Measurements from ENCODE around the gene SKIC2. TPM values are rescaled to one million over a fixed set of nuclear protein-coding genes. Genes with fewer than 3 reads are reported as not detected.
"Not testable (repeated sequence)": the region's sequence is repeated elsewhere in the genome, so short reads cannot be mapped to it uniquely, and the experiment has no call there.

The SKIC2 gene
- total RNA-seq, 1 experiment from 2014 or later, result 68.0 TPM

GRCh38 chr6:31930962-31931361, 28.0 kb upstream of the SKIC2 start:
- no peak overlapping the region for H3K27ac ChIP-seq (ENCODE audit: low read depth, low read length)
- H3K9ac ChIP-seq (ENCODE audit: low read length), result no peak overlapping the region
- H4K20me1 ChIP-seq (ENCODE audit: insufficient read depth), result no peaks in the 10 kb centered on the region
- H3K27me3 ChIP-seq (ENCODE audit: insufficient read depth, low read length), result no peaks in the 10 kb centered on the region
- ChIA-PET POLR2A (no interaction called here), RAD21 (ENCODE audit: low non-redundant PET in 1 of 2, low total read pairs in 2 of 2, uncharacterized antibody in 2 of 2, unreplicated experiment in 2 of 2) (no interaction called here), CTCF (no interaction called here)
- no peak for DNase-seq (ENCODE audit: low read depth, low spot score)
- no peak overlapping the region for H3K4me2 ChIP-seq (ENCODE audit: low read length)
- no peak overlapping the region for H2AFZ ChIP-seq (ENCODE audit: low read depth, low read length, poor library complexity, severe bottlenecking)
- H3K4me1 ChIP-seq (ENCODE audit: control insufficient read depth in 1 of 2, insufficient read depth in 2 of 2, low read length in 2 of 2), result peaks cover 0 to 3% of the 10 kb centered on the region in 2 experiments; a peak in 2 of 4 replicates
- H3K36me3 ChIP-seq (ENCODE audit: control insufficient read depth in 1 of 2, insufficient read depth in 2 of 2, low read length in 2 of 2), result no peaks in the 10 kb centered on the region
- no peak for ATAC-seq
- H3K4me3 ChIP-seq (replicated peaks in 1 of 2; ENCODE audit: low read depth in 1 of 2, low read length in 2 of 2), result no peak overlapping the region
- intact Hi-C loops (cut with micrococcal nuclease), result no loop called here
- BruUV-seq (replicated peaks), result no TSS peak
- no peaks in the 10 kb centered on the region for H3K9me3 ChIP-seq (ENCODE audit: control insufficient read depth in 1 of 2, insufficient read depth in 1 of 2, low read depth in 1 of 2, low read length in 2 of 2)
- no peak for TF ChIP-seq CEBPB (IDR thresholded peaks at IDR 0.05; ENCODE audit: low read depth)
- no peak for TF ChIP-seq JUND (IDR thresholded peaks at IDR 0.05)
- TF ChIP-seq POLR2AphosphoS5 (IDR thresholded peaks at IDR 0.05; ENCODE audit: low read depth, low read length), result no peak
- no peak for TF ChIP-seq YY1 (IDR thresholded peaks at IDR 0.05; ENCODE audit: extremely low read depth, insufficient replicate concordance, low read depth, low read length)
- no peak for TF ChIP-seq CBX3 (IDR thresholded peaks at IDR 0.05; ENCODE audit: low read depth)
- no peak for TF ChIP-seq SP1 (IDR thresholded peaks at IDR 0.05; ENCODE audit: low read depth)
- TF ChIP-seq EGR1 (IDR thresholded peaks at IDR 0.05; ENCODE audit: low read depth), result no peak
- no peaks in the 10 kb centered on the region for H3K79me2 ChIP-seq (ENCODE audit: insufficient read depth, low read length)
- no peaks in the 10 kb centered on the region for H3K9me2 ChIP-seq (ENCODE audit: insufficient read depth)

GRCh38 chr6:31932137-31932536, 26.8 kb upstream of the SKIC2 start:
- H3K4me2 ChIP-seq (ENCODE audit: low read length); ATAC-seq; H3K27ac ChIP-seq (ENCODE audit: low read depth, low read length); H3K79me2 ChIP-seq (ENCODE audit: insufficient read depth, low read length); RAD21 ChIA-PET (ENCODE audit: low non-redundant PET in 1 of 2, low total read pairs in 2 of 2, uncharacterized antibody in 2 of 2, unreplicated experiment in 2 of 2); BruUV-seq (replicated peaks); CTCF ChIA-PET; H3K4me1 ChIP-seq (ENCODE audit: control insufficient read depth in 1 of 2, insufficient read depth in 2 of 2, low read length in 2 of 2); H3K9ac ChIP-seq (ENCODE audit: low read length); H2AFZ ChIP-seq (ENCODE audit: low read depth, low read length, poor library complexity, severe bottlenecking); DNase-seq (ENCODE audit: low read depth, low spot score); H3K4me3 ChIP-seq (replicated peaks in 1 of 2; ENCODE audit: low read depth in 1 of 2, low read length in 2 of 2); H3K9me2 ChIP-seq (ENCODE audit: insufficient read depth); H3K36me3 ChIP-seq (ENCODE audit: control insufficient read depth in 1 of 2, insufficient read depth in 2 of 2, low read length in 2 of 2); POLR2A ChIA-PET; H3K27me3 ChIP-seq (ENCODE audit: insufficient read depth, low read length); H3K9me3 ChIP-seq (ENCODE audit: control insufficient read depth in 1 of 2, insufficient read depth in 1 of 2, low read depth in 1 of 2, low read length in 2 of 2); H4K20me1 ChIP-seq (ENCODE audit: insufficient read depth); intact Hi-C loops (cut with micrococcal nuclease): not testable (repeated sequence)

Data from HCT116 (cell line).